Measurements from ENCODE around the gene HDAC9.

Gene HDAC9

GRCh38 chr7:18495412-18496340 lies at the start of gene HDAC9:
Gene HDAC9 (plus strand): TSS chr7:18495749. CDS start chr7:18496303, 554 bp downstream.
- DNase-seq, result peak in 1 of 2 donors; percentile 38

GRCh38 chr7:18445916-18446520 lies 49.5 kb upstream of the HDAC9 start:
- DNase-seq, result no peak

GRCh38 chr7:18450019-18450418 lies 45.5 kb upstream of the HDAC9 start:
- no peak for DNase-seq

- DNase-seq, result no peak
Measured at GRCh38 chr7:18455606-18456005, 39.9 kb upstream of the HDAC9 start.

GRCh38 chr7:18457832-18458231 lies 37.7 kb upstream of the HDAC9 start:
- no peak for DNase-seq

- no peak for DNase-seq
Measured at GRCh38 chr7:18458830-18459229, 36.7 kb upstream of the HDAC9 start.

GRCh38 chr7:18459484-18460245 lies 35.9 kb upstream of the HDAC9 start:
- no peak for DNase-seq

- DNase-seq, result no peak
Measured at GRCh38 chr7:18461785-18462467, 33.6 kb upstream of the HDAC9 start.

GRCh38 chr7:18464830-18465229 lies 30.7 kb upstream of the HDAC9 start:
- no peak for DNase-seq

- no peak for DNase-seq
Measured at GRCh38 chr7:18467011-18467410, 28.5 kb upstream of the HDAC9 start.

- no peak for DNase-seq
Measured at GRCh38 chr7:18468795-18469194, 26.8 kb upstream of the HDAC9 start.

- DNase-seq, result no peak
Measured at GRCh38 chr7:18469316-18469715, 26.2 kb upstream of the HDAC9 start.

- no peak for DNase-seq
Measured at GRCh38 chr7:18471476-18472160, 23.9 kb upstream of the HDAC9 start.

- DNase-seq, result no peak
Measured at GRCh38 chr7:18472161-18472483, 23.4 kb upstream of the HDAC9 start.

GRCh38 chr7:18473119-18473518 lies 22.4 kb upstream of the HDAC9 start:
- DNase-seq, result no peak

GRCh38 chr7:18474944-18475343 lies 20.6 kb upstream of the HDAC9 start:
- no peak for DNase-seq

- no peak for DNase-seq
Measured at GRCh38 chr7:18475488-18475887, 20.1 kb upstream of the HDAC9 start.

- DNase-seq, result no peak
Measured at GRCh38 chr7:18481776-18482175, 13.8 kb upstream of the HDAC9 start.

- no peak for DNase-seq
Measured at GRCh38 chr7:18488049-18488448, 7.5 kb upstream of the HDAC9 start.

GRCh38 chr7:18489624-18490023 lies 5.9 kb upstream of the HDAC9 start:
- DNase-seq, result no peak

GRCh38 chr7:18491871-18492270 lies 3.7 kb upstream of the HDAC9 start:
- no peak for DNase-seq

GRCh38 chr7:18494406-18494805 lies 1.1 kb upstream of the HDAC9 start:
- DNase-seq, result no peak
